ENCODE results near the gene FARS2. TPM values are rescaled to one million over a fixed set of nuclear protein-coding genes. Genes with fewer than 3 reads are reported as not detected.

FARS2 gene
- total RNA-seq, 2 donors from 2014 or later = 16.2 to 18.3 TPM

DNA sequence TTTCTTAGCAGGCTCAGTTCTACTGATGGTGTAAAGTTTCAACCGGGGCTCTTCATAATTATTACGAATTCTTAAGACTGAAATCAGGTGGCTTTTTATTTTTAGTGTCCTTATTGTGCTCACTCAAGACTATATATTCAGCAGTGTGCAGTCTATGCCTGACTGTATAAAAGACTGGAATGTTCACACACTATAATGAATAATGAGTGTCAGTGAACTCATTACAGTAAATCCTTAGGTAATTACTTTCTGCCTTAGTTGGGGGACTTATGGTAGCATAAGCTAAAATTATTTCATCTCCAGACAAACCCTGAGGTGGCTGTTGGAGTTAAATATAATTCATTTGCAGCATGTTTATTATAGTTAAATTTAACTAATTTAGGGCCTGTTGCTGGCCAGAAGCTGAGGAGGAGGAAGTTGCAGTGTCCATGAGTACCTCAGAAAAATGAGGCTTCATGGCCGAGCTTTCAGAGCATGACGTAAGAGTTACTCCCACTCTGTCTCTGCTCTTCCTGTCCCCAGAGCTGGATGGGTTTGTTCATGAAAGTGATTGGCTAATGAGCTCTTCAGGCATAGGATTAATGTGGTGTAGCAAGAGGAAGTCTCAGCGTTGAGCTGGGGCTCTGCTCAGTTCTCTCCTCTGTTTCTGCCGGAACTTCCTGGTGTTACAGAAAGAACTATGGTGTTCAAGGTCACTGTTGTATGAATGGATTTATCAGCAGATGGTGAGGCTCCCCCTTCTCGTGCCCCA is 409.7 kb downstream of the FARS2 start:
- no peaks in the 10 kb centered on the region for H3K36me3 ChIP-seq (ENCODE audit: control insufficient read depth, insufficient read depth, low read length)
- Mint-ChIP-seq H3K27ac (no peak overlapping the region), H3K4me1 (peaks cover 18% of the 10 kb centered on the region), H3K27me3 (ENCODE audit: insufficient read depth) (no peaks in the 10 kb centered on the region), H3K36me3 (ENCODE audit: low read depth) (no peaks in the 10 kb centered on the region), H3K4me3 (no peak overlapping the region), H3K9me3 (no peaks in the 10 kb centered on the region)
- DNase-seq = peak; percentile 42
- H3K4me3 ChIP-seq (ENCODE audit: low read length) = no peak overlapping the region
- no peak overlapping the region for H3K9ac ChIP-seq (ENCODE audit: extremely low read depth, low read length, poor library complexity, severe bottlenecking)
- TF ChIP-seq CTCF (conservative IDR thresholded peaks at IDR 0.05) = no peak
- 80 to 92% methylated on average over 1 to 7 of the region's 7 CpGs for WGBS, 2 experiments (ENCODE audit: insufficient coverage in 1 of 2, insufficient read length in 1 of 2)
- no peaks in the 10 kb centered on the region for H3K9me3 ChIP-seq (ENCODE audit: control insufficient read depth, low read length)
- H3K27me3 ChIP-seq (ENCODE audit: control insufficient read depth, insufficient read depth, low read length, poor library complexity, severe bottlenecking) = no peaks in the 10 kb centered on the region
- no peaks in the 10 kb centered on the region for H3K4me1 ChIP-seq (ENCODE audit: control insufficient read depth, insufficient read depth, low read length)
- H3K27ac ChIP-seq (ENCODE audit: low read depth, low read length) = no peak overlapping the region

DNA sequence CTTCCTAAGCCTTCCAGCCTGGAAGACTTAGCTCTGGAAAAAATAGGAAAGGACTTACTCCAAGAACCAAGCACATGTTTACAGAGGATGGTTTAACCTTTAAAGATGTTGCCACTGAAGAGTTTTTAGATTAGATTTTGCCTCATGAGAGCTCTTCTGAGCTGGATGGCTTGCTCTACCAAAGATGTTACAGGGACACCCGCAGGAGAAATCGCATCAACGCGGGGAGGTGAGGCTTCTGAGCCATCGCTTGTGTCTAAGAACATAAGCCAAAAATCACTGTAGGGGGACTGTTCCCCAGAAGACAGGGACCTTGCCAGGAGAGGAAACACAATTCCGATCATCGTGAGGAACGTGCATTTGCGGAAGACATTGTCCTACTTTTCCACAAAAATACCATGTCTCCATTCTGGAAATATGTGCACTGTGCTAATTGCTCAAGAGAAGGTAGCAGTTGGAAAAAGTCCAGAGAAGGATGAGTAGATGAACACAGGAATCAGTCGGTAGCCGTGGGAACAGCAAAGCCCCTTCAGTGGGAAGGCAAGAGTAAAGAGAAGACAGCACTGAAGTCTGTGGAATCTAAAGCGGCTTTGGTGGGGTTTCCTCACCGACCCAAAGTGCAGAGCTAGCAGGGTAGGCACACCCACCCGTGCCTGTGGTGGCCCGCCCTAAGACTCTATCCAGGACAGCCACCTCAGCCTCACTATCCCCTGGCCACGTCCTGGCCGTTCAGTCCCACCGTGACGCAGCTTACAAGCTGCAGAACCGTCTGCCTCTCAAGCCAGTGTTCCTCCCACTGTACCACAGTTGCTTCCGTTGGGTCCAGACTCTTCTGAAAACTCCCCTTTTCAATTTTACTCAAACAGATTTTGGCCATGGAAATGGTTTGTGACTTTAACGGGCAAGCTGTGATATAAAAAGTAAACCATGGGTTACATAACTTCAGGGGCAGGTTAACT is 410.6 kb downstream of the FARS2 start:
- Mint-ChIP-seq H3K4me3 (no peak overlapping the region), H3K27me3 (ENCODE audit: insufficient read depth) (no peaks in the 10 kb centered on the region), H3K27ac (peak overlapping the region; percentile 5), H3K36me3 (ENCODE audit: low read depth) (no peaks in the 10 kb centered on the region), H3K4me1 (peaks cover 18% of the 10 kb centered on the region), H3K9me3 (no peaks in the 10 kb centered on the region)
- H3K27ac ChIP-seq (ENCODE audit: low read depth, low read length) = peak overlapping the region; percentile 40
- peak; percentile 67 for DNase-seq
- peak; percentile 60 for TF ChIP-seq CTCF (conservative IDR thresholded peaks at IDR 0.05)
- no peak overlapping the region for H3K9ac ChIP-seq (ENCODE audit: extremely low read depth, low read length, poor library complexity, severe bottlenecking)
- no peaks in the 10 kb centered on the region for H3K4me1 ChIP-seq (ENCODE audit: control insufficient read depth, insufficient read depth, low read length)
- no peaks in the 10 kb centered on the region for H3K9me3 ChIP-seq (ENCODE audit: control insufficient read depth, low read length)
- 92 to 95% methylated on average over 8 to 22 of the region's 22 CpGs for WGBS, 2 experiments (ENCODE audit: insufficient coverage in 1 of 2, insufficient read length in 1 of 2)
- H3K27me3 ChIP-seq (ENCODE audit: control insufficient read depth, insufficient read depth, low read length, poor library complexity, severe bottlenecking) = no peaks in the 10 kb centered on the region
- no peak overlapping the region for H3K4me3 ChIP-seq (ENCODE audit: low read length)
- no peaks in the 10 kb centered on the region for H3K36me3 ChIP-seq (ENCODE audit: control insufficient read depth, insufficient read depth, low read length)

GRCh38 chr6:5672581-5673011 is 411.3 kb downstream of the FARS2 start:
- peak; percentile 49 for DNase-seq
- 75 to 85% methylated on average over 1 to 3 of the region's 3 CpGs for WGBS, 2 experiments (ENCODE audit: insufficient coverage in 1 of 2, insufficient read length in 1 of 2)
- no peak overlapping the region for H3K4me3 Mint-ChIP-seq
- Histone ChIP-seq H3K4me3 (ENCODE audit: low read length) (no peak overlapping the region), H3K27me3 (ENCODE audit: control insufficient read depth, insufficient read depth, low read length, poor library complexity, severe bottlenecking) (no peaks in the 10 kb centered on the region), H3K9me3 (ENCODE audit: control insufficient read depth, low read length) (no peaks in the 10 kb centered on the region), H3K36me3 (ENCODE audit: control insufficient read depth, insufficient read depth, low read length) (no peaks in the 10 kb centered on the region), H3K27ac (ENCODE audit: low read depth, low read length) (peak overlapping the region; percentile 40), H3K4me1 (ENCODE audit: control insufficient read depth, insufficient read depth, low read length) (no peaks in the 10 kb centered on the region), H3K9ac (ENCODE audit: extremely low read depth, low read length, poor library complexity, severe bottlenecking) (no peak overlapping the region)
- H3K4me1 Mint-ChIP-seq = peaks cover 18% of the 10 kb centered on the region
- peak overlapping the region; percentile 37 for H3K27ac Mint-ChIP-seq
- H3K27me3 Mint-ChIP-seq (ENCODE audit: insufficient read depth) = no peaks in the 10 kb centered on the region
- no peaks in the 10 kb centered on the region for H3K36me3 Mint-ChIP-seq (ENCODE audit: low read depth)
- H3K9me3 Mint-ChIP-seq = no peaks in the 10 kb centered on the region
- TF ChIP-seq CTCF (conservative IDR thresholded peaks at IDR 0.05) = no peak
